Mammary epithelial cell (primary cell): Measurements from ENCODE around the gene SON.

Experiments
- EZH2 ChIP-seq: IDR thresholded peaks from 2 replicates; pipeline ENCODE4 v1.6.1; 2012; ENCODE audit warnings: low read length, inconsistent platforms, borderline replicate concordance
- TF ChIP-seq, protein P1 (sequence below), 2 donors: IDR thresholded peaks in 1 of 2; conservative IDR thresholded peaks in 1 of 2; 2 replicates each; pipeline ENCODE4 v1.5.1; 2011 to 2012; ENCODE audit warnings: inconsistent platforms in 2 of 2, low read length in 2 of 2, mild to moderate bottlenecking in 2 of 2, control low read depth in 1 of 2, low read depth in 1 of 2; ENCODE audit not compliant: insufficient read depth in 1 of 2; ENCODE audit errors: extremely low read depth in 1 of 2

DNA sequence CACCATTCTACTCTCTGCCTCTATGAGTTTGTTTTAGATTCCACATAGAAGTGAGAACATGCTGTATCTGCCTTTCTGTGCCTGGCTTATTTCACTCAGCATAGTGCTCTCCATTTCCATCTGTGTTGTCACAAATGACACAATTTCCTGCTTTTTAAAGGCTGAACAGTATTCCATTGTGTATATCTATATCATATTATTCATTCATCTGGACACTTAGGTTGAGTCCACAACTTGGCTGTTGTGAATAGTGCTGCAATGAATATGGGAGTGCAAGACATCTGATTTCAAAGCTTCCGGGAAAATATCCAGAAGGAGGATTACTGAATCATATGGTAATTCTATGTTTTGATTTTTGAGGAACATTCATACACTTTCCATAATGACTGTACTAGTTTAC lies 65.7 kb downstream of the SON start:
- TF ChIP-seq, protein P1, sequence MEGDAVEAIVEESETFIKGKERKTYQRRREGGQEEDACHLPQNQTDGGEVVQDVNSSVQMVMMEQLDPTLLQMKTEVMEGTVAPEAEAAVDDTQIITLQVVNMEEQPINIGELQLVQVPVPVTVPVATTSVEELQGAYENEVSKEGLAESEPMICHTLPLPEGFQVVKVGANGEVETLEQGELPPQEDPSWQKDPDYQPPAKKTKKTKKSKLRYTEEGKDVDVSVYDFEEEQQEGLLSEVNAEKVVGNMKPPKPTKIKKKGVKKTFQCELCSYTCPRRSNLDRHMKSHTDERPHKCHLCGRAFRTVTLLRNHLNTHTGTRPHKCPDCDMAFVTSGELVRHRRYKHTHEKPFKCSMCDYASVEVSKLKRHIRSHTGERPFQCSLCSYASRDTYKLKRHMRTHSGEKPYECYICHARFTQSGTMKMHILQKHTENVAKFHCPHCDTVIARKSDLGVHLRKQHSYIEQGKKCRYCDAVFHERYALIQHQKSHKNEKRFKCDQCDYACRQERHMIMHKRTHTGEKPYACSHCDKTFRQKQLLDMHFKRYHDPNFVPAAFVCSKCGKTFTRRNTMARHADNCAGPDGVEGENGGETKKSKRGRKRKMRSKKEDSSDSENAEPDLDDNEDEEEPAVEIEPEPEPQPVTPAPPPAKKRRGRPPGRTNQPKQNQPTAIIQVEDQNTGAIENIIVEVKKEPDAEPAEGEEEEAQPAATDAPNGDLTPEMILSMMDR (conservative IDR thresholded peaks at IDR 0.05 in 1 of 2, IDR thresholded peaks at IDR 0.05 in 1 of 2; ENCODE audit: extremely low read depth in 1 of 2, insufficient read depth in 1 of 2, low read depth in 1 of 2, low read length in 2 of 2), result no peak
- TF ChIP-seq EZH2, result no peak
